ENCODE measurements around the gene PSORS1C2. TPM values are rescaled to one million over a fixed set of nuclear protein-coding genes. Genes with fewer than 3 reads are reported as not detected.

Gene PSORS1C2
- total RNA-seq, 1 experiment from 2014 or later: not detected

DNA sequence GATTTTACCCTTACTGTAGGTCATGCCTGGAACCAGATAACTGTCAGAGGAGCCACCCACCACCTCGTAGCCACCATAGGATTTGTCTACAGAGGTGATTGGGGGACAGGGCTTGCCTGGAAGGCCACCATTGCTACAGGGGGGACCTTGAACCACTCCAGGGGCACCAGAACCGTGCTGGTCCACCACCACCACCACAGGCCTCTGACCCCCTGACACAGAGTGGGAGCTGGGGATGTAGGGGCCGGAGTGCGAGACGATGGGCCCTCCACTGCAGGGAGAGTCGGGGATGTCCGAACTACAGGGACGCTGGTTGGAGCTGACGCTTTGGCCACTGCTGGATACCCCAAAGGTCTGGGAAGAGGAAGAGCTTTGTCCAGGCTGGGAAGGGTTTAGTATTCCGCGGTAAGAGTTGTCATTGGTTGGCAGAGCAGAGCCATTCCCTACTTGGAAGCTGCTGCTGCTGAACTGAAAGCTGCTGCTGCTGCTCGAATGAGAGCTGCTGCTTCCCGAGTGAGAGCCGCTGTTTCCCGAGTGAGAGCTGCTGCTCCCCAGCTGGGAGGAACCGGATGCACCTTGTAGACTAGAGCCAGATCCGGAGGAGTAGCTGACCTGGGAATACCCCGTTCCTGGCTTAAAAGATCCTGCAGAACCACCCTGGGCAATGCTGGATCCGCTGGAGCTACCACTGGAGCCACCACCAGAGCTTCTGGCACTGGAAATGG lies 22.0 kb downstream of the PSORS1C2 start:
- CTCF ChIA-PET: interaction anchor here (1.5 kb wide), 1 partner anchor 29 kb away, joined by 5 read pairs; no protein-coding TSS in a partner anchor
- no peak for DNase-seq (ENCODE audit: low spot score)
- H3K27ac ChIP-seq (ENCODE audit: low read depth, low read length, poor library complexity, severe bottlenecking): no peak overlapping the region
- BruUV-seq (replicated peaks): no TSS peak
- H3K36me3 ChIP-seq (ENCODE audit: insufficient read depth, low read length, poor library complexity, severe bottlenecking): no peaks in the 10 kb centered on the region
- no peaks in the 10 kb centered on the region for H3K9me3 ChIP-seq (ENCODE audit: low read depth, low read length, poor library complexity, severe bottlenecking)
- POLR2A ChIA-PET (ENCODE audit: low non-redundant PET): interaction anchor here (0.5 to 0.6 kb wide), 2 partner anchors 13 to 250 kb away, joined by 3 to 4 read pairs; no protein-coding TSS in a partner anchor
- peaks cover 6% of the 10 kb centered on the region for H3K4me1 ChIP-seq (ENCODE audit: insufficient read depth, low read length, poor library complexity, severe bottlenecking)
- no peak overlapping the region for H3K4me3 ChIP-seq (ENCODE audit: low read depth, low read length, poor library complexity, severe bottlenecking)
- TF ChIP-seq, protein P1, sequence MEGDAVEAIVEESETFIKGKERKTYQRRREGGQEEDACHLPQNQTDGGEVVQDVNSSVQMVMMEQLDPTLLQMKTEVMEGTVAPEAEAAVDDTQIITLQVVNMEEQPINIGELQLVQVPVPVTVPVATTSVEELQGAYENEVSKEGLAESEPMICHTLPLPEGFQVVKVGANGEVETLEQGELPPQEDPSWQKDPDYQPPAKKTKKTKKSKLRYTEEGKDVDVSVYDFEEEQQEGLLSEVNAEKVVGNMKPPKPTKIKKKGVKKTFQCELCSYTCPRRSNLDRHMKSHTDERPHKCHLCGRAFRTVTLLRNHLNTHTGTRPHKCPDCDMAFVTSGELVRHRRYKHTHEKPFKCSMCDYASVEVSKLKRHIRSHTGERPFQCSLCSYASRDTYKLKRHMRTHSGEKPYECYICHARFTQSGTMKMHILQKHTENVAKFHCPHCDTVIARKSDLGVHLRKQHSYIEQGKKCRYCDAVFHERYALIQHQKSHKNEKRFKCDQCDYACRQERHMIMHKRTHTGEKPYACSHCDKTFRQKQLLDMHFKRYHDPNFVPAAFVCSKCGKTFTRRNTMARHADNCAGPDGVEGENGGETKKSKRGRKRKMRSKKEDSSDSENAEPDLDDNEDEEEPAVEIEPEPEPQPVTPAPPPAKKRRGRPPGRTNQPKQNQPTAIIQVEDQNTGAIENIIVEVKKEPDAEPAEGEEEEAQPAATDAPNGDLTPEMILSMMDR (conservative IDR thresholded peaks at IDR 0.05; ENCODE audit: low read depth, low read length): no peak
- TF ChIP-seq EZH2 (IDR thresholded peaks at IDR 0.05; ENCODE audit: borderline replicate concordance, low read depth, low read length, poor library complexity, severe bottlenecking): no peak
- intact Hi-C loops (cut with micrococcal nuclease; ENCODE audit: unreplicated experiment): no loop called here
- no peaks in the 10 kb centered on the region for H3K27me3 ChIP-seq (replicated peaks; ENCODE audit: insufficient read depth, low read depth, low read length, poor library complexity)

DNA sequence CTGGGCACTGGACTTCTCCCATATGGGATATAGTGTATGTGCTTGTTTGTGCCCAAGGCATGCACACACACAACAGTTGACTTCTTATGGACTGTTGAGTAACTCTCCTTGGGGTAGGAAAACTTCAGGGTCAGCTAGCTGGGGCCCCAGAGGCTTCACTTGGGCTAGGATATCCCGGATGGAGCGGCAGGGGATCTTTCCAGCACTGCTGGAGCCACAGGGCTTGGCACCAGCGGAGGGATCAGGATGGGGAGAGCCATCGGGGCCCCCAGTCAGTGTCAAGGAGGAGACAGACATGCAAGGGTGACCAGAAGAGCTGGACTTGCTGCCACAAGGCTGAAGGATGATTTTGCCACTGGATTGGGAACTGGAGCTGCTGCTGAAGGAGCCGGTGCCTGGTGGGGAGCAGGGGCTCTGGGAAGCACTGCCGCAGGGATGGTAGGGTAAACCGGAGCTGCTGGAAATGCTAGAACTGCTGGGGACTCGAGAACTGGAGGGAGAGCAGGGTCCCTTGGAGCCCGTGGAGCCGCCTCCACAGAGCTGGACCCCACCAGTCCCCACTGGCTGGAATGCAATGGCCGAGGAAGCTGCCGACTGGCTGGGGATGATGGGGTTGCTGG lies 22.8 kb downstream of the PSORS1C2 start:
- H3K4me3 ChIP-seq (ENCODE audit: low read depth, low read length, poor library complexity, severe bottlenecking): no peak overlapping the region
- H3K36me3 ChIP-seq (ENCODE audit: insufficient read depth, low read length, poor library complexity, severe bottlenecking): no peaks in the 10 kb centered on the region
- H3K27ac ChIP-seq (ENCODE audit: low read depth, low read length, poor library complexity, severe bottlenecking): no peak overlapping the region
- TF ChIP-seq, protein P1 (conservative IDR thresholded peaks at IDR 0.05; ENCODE audit: low read depth, low read length): no peak
- no peak for TF ChIP-seq EZH2 (IDR thresholded peaks at IDR 0.05; ENCODE audit: borderline replicate concordance, low read depth, low read length, poor library complexity, severe bottlenecking)
- H3K27me3 ChIP-seq (replicated peaks; ENCODE audit: insufficient read depth, low read depth, low read length, poor library complexity): no peaks in the 10 kb centered on the region
- ChIA-PET CTCF (interaction anchor here (1.5 kb wide), 1 partner anchor 29 kb away, joined by 5 read pairs; no protein-coding TSS in a partner anchor), POLR2A (ENCODE audit: low non-redundant PET) (no interaction called here)
- DNase-seq (ENCODE audit: low spot score): no peak
- H3K4me1 ChIP-seq (ENCODE audit: insufficient read depth, low read length, poor library complexity, severe bottlenecking): peaks cover 6% of the 10 kb centered on the region
- intact Hi-C loops (cut with micrococcal nuclease; ENCODE audit: unreplicated experiment): no loop called here
- BruUV-seq (replicated peaks): no TSS peak
- H3K9me3 ChIP-seq (ENCODE audit: low read depth, low read length, poor library complexity, severe bottlenecking): no peaks in the 10 kb centered on the region

DNA sequence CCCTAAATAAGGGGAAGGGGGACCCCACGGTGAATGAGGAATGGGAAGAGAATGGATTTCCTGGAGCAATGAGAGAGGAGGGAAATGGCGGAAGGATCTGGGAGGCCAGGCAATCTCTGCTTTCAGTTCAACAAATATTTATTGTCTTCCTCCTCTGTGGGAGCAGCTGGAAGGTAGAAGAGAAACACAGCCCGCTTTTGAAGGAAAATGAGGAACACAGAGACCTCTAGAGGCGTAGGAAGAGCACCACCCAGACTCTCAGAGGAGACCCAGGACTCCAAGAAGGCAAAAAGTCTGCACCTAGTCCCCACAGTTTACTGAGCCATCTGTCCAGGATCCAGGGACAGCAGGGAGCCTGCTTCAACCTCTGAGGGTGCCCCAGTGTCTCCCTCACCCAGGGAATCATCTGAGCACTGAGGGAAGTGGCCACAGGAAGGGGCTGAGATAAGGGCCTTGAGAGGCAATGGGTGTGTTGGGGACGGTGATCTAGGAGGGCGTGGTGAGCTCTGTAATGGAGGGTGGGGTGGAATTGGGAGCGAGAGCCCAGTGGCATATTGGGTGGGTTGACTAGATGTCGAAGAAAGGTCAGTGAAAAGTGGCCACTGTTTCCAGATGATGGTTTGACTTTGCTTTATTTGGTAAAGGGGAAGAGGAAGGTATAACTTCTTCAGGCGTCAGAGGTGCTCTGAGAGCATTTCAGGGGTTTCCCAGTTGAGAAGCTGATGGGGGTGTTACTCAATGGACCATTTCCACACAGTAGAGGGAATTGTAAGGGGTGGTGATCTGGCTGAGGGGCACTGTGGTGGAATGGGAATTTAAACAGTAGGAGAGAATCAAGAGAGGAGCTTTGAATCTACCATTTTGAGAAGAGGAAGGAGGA lies 23.7 kb downstream of the PSORS1C2 start:
- no peaks in the 10 kb centered on the region for H3K36me3 ChIP-seq (ENCODE audit: insufficient read depth, low read length, poor library complexity, severe bottlenecking)
- no peak overlapping the region for H3K4me3 ChIP-seq (ENCODE audit: low read depth, low read length, poor library complexity, severe bottlenecking)
- H3K9me3 ChIP-seq (ENCODE audit: low read depth, low read length, poor library complexity, severe bottlenecking): no peaks in the 10 kb centered on the region
- DNase-seq (ENCODE audit: low spot score): peak; percentile 64
- intact Hi-C loops (cut with micrococcal nuclease; ENCODE audit: unreplicated experiment): no loop called here
- POLR2A ChIA-PET (ENCODE audit: low non-redundant PET): no interaction called here
- TF ChIP-seq, protein P1 (conservative IDR thresholded peaks at IDR 0.05; ENCODE audit: low read depth, low read length): peak; percentile 54
- no peak for TF ChIP-seq EZH2 (IDR thresholded peaks at IDR 0.05; ENCODE audit: borderline replicate concordance, low read depth, low read length, poor library complexity, severe bottlenecking)
- BruUV-seq (replicated peaks): no TSS peak
- no peak overlapping the region for H3K27ac ChIP-seq (ENCODE audit: low read depth, low read length, poor library complexity, severe bottlenecking)
- H3K27me3 ChIP-seq (replicated peaks; ENCODE audit: insufficient read depth, low read depth, low read length, poor library complexity): no peaks in the 10 kb centered on the region
- peaks cover 6% of the 10 kb centered on the region for H3K4me1 ChIP-seq (ENCODE audit: insufficient read depth, low read length, poor library complexity, severe bottlenecking)
- CTCF ChIA-PET: no interaction called here
